SK-N-SH (cell line): ENCODE results near the gene RPAP3.

Experiments used
- CHD2 ChIP-seq: fragments of 150-350 bp; IDR thresholded peaks from 2 replicates; pipeline ENCODE4 v1.6.1; 2018; ENCODE audit warnings: low read length; ENCODE audit not compliant: partially characterized antibody
- EP300 ChIP-seq, 2 experiments: IDR thresholded peaks; 2 replicates each; pipeline versions ENCODE4 v1.4.0 to v1.6.1; 2012; ENCODE audit warnings: borderline replicate concordance in 1 of 2, low read depth in 1 of 2, low read length in 1 of 2
- GABPA ChIP-seq: IDR thresholded peaks from 2 replicates; pipeline ENCODE4 v1.4.0; 2012; ENCODE audit warnings: low read depth, mild to moderate bottlenecking
- MXI1 ChIP-seq: IDR thresholded peaks from 2 replicates; pipeline ENCODE4 v1.6.1; 2012; ENCODE audit warnings: mild to moderate bottlenecking, low read depth, low read length, improper control_type of control experiment
- POLR2AphosphoS5 ChIP-seq: IDR thresholded peaks from 2 replicates; pipeline ENCODE4 v1.6.1; 2012; ENCODE audit warnings: low read depth, low read length
- RAD21 ChIP-seq: IDR thresholded peaks from 2 replicates; pipeline ENCODE4 v1.6.1; 2012; ENCODE audit warnings: mild to moderate bottlenecking, low read length
- RXRA ChIP-seq: IDR thresholded peaks from 2 replicates; pipeline ENCODE4 v1.4.0; 2012; ENCODE audit warnings: low read depth, mild to moderate bottlenecking, borderline replicate concordance
- SMC3 ChIP-seq: IDR thresholded peaks from 2 replicates; pipeline ENCODE4 v1.6.1; 2012; ENCODE audit warnings: low read depth, low read length, improper control_type of control experiment
- YY1 ChIP-seq: IDR thresholded peaks from 2 replicates; pipeline ENCODE4 v1.4.0; 2012; ENCODE audit warnings: low read depth, mild to moderate bottlenecking
- TF ChIP-seq, protein P1 (sequence below): fragments of 200-600 bp; sonication (generic); IDR thresholded peaks from 2 replicates; pipeline ENCODE4 v1.6.1; 2017; ENCODE audit warnings: antibody characterized with exemption, mild to moderate bottlenecking, moderate library complexity
- TF ChIP-seq, protein P2 (sequence below): IDR thresholded peaks from 2 replicates; pipeline ENCODE4 v1.4.0; 2012; ENCODE audit warnings: low read depth
- TF ChIP-seq, protein P3 (sequence below): IDR thresholded peaks from 2 replicates; pipeline ENCODE4; 2012
- TF ChIP-seq, protein P4 (sequence below): fragments of 150-350 bp; IDR thresholded peaks from 2 replicates; pipeline ENCODE4 v1.6.1; 2016; ENCODE audit warnings: mild to moderate bottlenecking, low read depth, low read length
- TF ChIP-seq, protein P5 (sequence below): IDR thresholded peaks from 2 replicates; pipeline ENCODE4 v1.4.0; 2012; ENCODE audit warnings: low read depth, borderline replicate concordance

DNA sequence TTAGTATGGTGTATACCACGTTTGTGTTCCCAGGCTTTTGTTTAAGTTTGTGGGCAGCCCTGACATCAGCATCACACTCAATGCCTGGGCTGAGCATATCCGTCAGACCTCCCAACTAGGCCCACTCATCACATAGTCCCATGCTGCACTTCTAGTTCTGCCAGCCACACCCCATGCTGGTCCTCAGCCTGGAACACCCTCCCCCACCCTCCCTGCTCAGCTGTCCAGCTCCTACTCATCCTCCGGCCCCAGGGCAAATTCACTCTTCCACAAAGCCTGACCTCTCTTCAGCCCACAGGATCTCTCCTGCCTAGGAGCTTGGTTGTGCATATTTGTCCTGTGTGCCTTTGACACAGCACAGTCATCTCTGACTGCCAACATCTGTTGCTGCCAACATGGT is 23.4 kb upstream of the RPAP3 start:
- TF ChIP-seq, protein P1, sequence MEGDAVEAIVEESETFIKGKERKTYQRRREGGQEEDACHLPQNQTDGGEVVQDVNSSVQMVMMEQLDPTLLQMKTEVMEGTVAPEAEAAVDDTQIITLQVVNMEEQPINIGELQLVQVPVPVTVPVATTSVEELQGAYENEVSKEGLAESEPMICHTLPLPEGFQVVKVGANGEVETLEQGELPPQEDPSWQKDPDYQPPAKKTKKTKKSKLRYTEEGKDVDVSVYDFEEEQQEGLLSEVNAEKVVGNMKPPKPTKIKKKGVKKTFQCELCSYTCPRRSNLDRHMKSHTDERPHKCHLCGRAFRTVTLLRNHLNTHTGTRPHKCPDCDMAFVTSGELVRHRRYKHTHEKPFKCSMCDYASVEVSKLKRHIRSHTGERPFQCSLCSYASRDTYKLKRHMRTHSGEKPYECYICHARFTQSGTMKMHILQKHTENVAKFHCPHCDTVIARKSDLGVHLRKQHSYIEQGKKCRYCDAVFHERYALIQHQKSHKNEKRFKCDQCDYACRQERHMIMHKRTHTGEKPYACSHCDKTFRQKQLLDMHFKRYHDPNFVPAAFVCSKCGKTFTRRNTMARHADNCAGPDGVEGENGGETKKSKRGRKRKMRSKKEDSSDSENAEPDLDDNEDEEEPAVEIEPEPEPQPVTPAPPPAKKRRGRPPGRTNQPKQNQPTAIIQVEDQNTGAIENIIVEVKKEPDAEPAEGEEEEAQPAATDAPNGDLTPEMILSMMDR = no peak
- TF ChIP-seq RAD21 = no peak
- no peak for TF ChIP-seq GABPA
- no peak for TF ChIP-seq POLR2AphosphoS5
- TF ChIP-seq, protein P2, sequence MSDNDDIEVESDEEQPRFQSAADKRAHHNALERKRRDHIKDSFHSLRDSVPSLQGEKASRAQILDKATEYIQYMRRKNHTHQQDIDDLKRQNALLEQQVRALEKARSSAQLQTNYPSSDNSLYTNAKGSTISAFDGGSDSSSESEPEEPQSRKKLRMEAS = no peak
- TF ChIP-seq, protein P3, sequence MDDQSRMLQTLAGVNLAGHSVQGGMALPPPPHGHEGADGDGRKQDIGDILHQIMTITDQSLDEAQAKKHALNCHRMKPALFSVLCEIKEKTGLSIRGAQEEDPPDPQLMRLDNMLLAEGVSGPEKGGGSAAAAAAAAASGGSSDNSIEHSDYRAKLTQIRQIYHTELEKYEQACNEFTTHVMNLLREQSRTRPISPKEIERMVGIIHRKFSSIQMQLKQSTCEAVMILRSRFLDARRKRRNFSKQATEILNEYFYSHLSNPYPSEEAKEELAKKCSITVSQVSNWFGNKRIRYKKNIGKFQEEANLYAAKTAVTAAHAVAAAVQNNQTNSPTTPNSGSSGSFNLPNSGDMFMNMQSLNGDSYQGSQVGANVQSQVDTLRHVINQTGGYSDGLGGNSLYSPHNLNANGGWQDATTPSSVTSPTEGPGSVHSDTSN = no peak
- no peak for TF ChIP-seq CHD2
- no peak for TF ChIP-seq EP300 (IDR thresholded peaks at IDR 0.05; ENCODE audit: borderline replicate concordance in 1 of 2, low read depth in 1 of 2, low read length in 1 of 2)
- no peak for TF ChIP-seq SMC3
- TF ChIP-seq, protein P4, sequence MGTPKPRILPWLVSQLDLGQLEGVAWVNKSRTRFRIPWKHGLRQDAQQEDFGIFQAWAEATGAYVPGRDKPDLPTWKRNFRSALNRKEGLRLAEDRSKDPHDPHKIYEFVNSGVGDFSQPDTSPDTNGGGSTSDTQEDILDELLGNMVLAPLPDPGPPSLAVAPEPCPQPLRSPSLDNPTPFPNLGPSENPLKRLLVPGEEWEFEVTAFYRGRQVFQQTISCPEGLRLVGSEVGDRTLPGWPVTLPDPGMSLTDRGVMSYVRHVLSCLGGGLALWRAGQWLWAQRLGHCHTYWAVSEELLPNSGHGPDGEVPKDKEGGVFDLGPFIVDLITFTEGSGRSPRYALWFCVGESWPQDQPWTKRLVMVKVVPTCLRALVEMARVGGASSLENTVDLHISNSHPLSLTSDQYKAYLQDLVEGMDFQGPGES = no peak
- no peak for TF ChIP-seq MXI1
- TF ChIP-seq, protein P5, sequence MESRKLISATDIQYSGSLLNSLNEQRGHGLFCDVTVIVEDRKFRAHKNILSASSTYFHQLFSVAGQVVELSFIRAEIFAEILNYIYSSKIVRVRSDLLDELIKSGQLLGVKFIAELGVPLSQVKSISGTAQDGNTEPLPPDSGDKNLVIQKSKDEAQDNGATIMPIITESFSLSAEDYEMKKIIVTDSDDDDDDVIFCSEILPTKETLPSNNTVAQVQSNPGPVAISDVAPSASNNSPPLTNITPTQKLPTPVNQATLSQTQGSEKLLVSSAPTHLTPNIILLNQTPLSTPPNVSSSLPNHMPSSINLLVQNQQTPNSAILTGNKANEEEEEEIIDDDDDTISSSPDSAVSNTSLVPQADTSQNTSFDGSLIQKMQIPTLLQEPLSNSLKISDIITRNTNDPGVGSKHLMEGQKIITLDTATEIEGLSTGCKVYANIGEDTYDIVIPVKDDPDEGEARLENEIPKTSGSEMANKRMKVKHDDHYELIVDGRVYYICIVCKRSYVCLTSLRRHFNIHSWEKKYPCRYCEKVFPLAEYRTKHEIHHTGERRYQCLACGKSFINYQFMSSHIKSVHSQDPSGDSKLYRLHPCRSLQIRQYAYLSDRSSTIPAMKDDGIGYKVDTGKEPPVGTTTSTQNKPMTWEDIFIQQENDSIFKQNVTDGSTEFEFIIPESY = no peak
- TF ChIP-seq YY1 = no peak
- TF ChIP-seq RXRA = no peak
